ENCODE measurements around the gene DDX27.
"Not testable (repeated sequence)": the region's sequence is repeated elsewhere in the genome, so short reads cannot be mapped to it uniquely, and the experiment has no call there.

DDX27 gene, protein sequence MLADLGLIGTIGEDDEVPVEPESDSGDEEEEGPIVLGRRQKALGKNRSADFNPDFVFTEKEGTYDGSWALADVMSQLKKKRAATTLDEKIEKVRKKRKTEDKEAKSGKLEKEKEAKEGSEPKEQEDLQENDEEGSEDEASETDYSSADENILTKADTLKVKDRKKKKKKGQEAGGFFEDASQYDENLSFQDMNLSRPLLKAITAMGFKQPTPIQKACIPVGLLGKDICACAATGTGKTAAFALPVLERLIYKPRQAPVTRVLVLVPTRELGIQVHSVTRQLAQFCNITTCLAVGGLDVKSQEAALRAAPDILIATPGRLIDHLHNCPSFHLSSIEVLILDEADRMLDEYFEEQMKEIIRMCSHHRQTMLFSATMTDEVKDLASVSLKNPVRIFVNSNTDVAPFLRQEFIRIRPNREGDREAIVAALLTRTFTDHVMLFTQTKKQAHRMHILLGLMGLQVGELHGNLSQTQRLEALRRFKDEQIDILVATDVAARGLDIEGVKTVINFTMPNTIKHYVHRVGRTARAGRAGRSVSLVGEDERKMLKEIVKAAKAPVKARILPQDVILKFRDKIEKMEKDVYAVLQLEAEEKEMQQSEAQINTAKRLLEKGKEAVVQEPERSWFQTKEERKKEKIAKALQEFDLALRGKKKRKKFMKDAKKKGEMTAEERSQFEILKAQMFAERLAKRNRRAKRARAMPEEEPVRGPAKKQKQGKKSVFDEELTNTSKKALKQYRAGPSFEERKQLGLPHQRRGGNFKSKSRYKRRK

GRCh38 chr20:49219091-49219923, at the start of gene DDX27:
DDX27 (plus strand) TSS chr20:49219416; CDS start chr20:49219449, 33 bp downstream.
- H3K36me3 Mint-ChIP-seq (ENCODE audit: low read depth), result peaks cover 50% of the 10 kb centered on the region
- peak within 1 kb of the TSS; percentile 92 for H3K27ac Mint-ChIP-seq
- H3K27me3 Mint-ChIP-seq, result no peaks in the 10 kb centered on the region
- H3K4me1 Mint-ChIP-seq (ENCODE audit: low read depth), result peaks cover 18% of the 10 kb centered on the region
- intact Hi-C loops (cut with micrococcal nuclease), result loop anchor here (1.0 to 10.0 kb wide), 3 partner anchors 11 to 55 kb away; partner anchors contain the start of gene STAU1
- no peaks in the 10 kb centered on the region for H3K9me3 Mint-ChIP-seq
- peak within 1 kb of the TSS; percentile 91 for H3K4me3 Mint-ChIP-seq

- intact Hi-C loops (cut with micrococcal nuclease), result loop anchor here (10.0 kb wide), 2 partner anchors 45 to 65 kb away; partner anchors contain the start of gene DDX27
- H3K4me3 Mint-ChIP-seq, result no peak overlapping the region
- H3K36me3 Mint-ChIP-seq (ENCODE audit: low read depth), result peaks cover 71% of the 10 kb centered on the region
- H3K27ac Mint-ChIP-seq, result no peak overlapping the region
- peaks cover 5% of the 10 kb centered on the region for H3K4me1 Mint-ChIP-seq (ENCODE audit: low read depth)
- no peaks in the 10 kb centered on the region for H3K9me3 Mint-ChIP-seq
- H3K27me3 Mint-ChIP-seq, result no peaks in the 10 kb centered on the region
Observed at GRCh38 chr20:49169547-49169946, 49.7 kb upstream of the DDX27 start.

- Mint-ChIP-seq H3K4me1 (ENCODE audit: low read depth) (peaks cover 5% of the 10 kb centered on the region), H3K36me3 (ENCODE audit: low read depth) (peaks cover 67% of the 10 kb centered on the region), H3K9me3 (no peaks in the 10 kb centered on the region), H3K27ac (no peak overlapping the region), H3K4me3 (no peak overlapping the region), H3K27me3 (no peaks in the 10 kb centered on the region)
- intact Hi-C loops (cut with micrococcal nuclease), result no loop called here
Observed at GRCh38 chr20:49170714-49171113, 48.5 kb upstream of the DDX27 start.

GRCh38 chr20:49171909-49172308, 47.3 kb upstream of the DDX27 start:
- intact Hi-C loops (cut with micrococcal nuclease), result no loop called here
- H3K4me3 Mint-ChIP-seq, result no peak overlapping the region
- H3K36me3 Mint-ChIP-seq (ENCODE audit: low read depth), result peaks cover 61% of the 10 kb centered on the region

GRCh38 chr20:49172413-49172812, 46.8 kb upstream of the DDX27 start:
- Mint-ChIP-seq H3K27me3 (no peaks in the 10 kb centered on the region), H3K27ac (no peak overlapping the region), H3K9me3 (no peaks in the 10 kb centered on the region), H3K4me3 (no peak overlapping the region), H3K36me3 (ENCODE audit: low read depth) (peaks cover 63% of the 10 kb centered on the region), H3K4me1 (ENCODE audit: low read depth) (peaks cover 5% of the 10 kb centered on the region)
- intact Hi-C loops (cut with micrococcal nuclease), result no loop called here

More at GRCh38 chr20:49171909-49172308, 47.3 kb upstream of the DDX27 start:
- no peaks in the 10 kb centered on the region for H3K27me3 Mint-ChIP-seq
- no peaks in the 10 kb centered on the region for H3K9me3 Mint-ChIP-seq
- H3K27ac Mint-ChIP-seq, result no peak overlapping the region
- peaks cover 5% of the 10 kb centered on the region for H3K4me1 Mint-ChIP-seq (ENCODE audit: low read depth)

DNA sequence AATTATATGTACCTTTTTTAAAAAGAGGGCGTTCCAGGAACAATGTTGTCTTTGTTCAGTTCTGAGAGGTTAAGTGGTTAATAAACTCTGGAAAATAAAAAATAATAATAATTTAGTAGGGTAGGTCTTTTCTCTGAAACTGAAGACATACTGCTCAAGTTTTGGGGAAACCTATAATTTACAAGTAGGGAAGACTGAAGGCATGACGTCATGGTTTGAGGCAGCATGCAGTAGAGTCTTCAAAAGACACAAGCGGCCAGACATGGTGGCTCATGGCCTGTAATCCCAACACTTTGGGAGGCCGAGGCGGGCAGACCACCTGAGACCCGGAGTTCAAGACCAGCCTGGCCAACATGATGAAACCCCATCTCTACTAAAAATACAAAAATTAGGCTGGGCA, 45.0 kb upstream of the DDX27 start:
- H3K9me3 Mint-ChIP-seq, result no peaks in the 10 kb centered on the region
- H3K27me3 Mint-ChIP-seq, result no peaks in the 10 kb centered on the region
- H3K4me1 Mint-ChIP-seq (ENCODE audit: low read depth), result peaks cover 5% of the 10 kb centered on the region
- intact Hi-C loops (cut with micrococcal nuclease), result no loop called here
- no peak overlapping the region for H3K27ac Mint-ChIP-seq
- H3K4me3 Mint-ChIP-seq, result no peak overlapping the region
- H3K36me3 Mint-ChIP-seq (ENCODE audit: low read depth), result peaks cover 75% of the 10 kb centered on the region

DNA sequence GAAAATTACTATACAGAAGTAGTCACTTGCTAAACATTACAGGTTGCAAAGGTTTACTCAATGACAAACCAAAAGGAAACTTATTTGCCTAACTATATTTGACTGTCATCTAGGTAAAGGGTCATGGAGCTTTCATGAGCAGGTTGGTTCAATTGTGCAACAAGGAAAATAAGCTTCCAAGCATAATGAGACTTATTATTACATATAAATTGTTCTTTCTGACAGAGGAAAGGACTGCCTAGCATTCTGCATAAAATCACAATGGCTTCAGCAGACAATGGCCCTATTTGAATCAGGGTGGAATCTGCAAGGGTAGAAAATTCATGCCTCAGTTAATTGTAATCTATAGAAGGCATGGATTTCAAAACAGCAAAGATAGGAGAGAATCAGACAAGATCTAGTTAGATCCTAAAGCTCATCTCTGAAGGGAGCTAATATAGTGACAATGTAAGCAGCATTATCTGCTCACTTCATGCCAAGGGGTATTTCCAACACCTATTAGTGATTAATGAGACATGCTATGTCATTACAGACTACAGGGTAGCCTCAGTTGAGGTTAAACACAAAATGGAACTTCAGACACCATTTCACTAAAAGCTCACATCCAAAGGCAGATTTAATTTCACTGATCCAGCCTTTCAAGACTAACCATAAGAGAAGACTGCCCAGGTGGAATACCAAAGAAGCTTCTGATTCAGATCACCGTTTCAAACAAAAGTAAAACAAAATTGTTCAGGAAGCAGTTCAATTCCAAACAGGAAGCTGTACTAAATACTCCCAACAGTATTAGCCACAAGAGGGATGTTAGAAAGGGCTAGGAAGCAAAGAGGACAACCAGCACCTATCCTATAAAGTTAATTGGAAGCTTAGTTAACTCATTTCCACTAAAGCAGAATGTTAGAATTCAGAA, 39.6 kb upstream of the DDX27 start:
- no peaks in the 10 kb centered on the region for H3K9me3 Mint-ChIP-seq
- H3K36me3 Mint-ChIP-seq (ENCODE audit: low read depth), result peaks cover 36% of the 10 kb centered on the region
- no peak overlapping the region for H3K27ac Mint-ChIP-seq
- intact Hi-C loops (cut with micrococcal nuclease), result no loop called here
- no peak overlapping the region for H3K4me3 Mint-ChIP-seq
- no peaks in the 10 kb centered on the region for H3K27me3 Mint-ChIP-seq
- peaks cover 24% of the 10 kb centered on the region for H3K4me1 Mint-ChIP-seq (ENCODE audit: low read depth)

- Mint-ChIP-seq H3K27me3 (no peaks in the 10 kb centered on the region), H3K4me3 (no peak overlapping the region), H3K27ac (no peak overlapping the region), H3K36me3 (ENCODE audit: low read depth) (peaks cover 39% of the 10 kb centered on the region), H3K4me1 (ENCODE audit: low read depth) (peaks cover 41% of the 10 kb centered on the region), H3K9me3 (no peaks in the 10 kb centered on the region)
- intact Hi-C loops (cut with micrococcal nuclease), result no loop called here
Observed at GRCh38 chr20:49181265-49181877, 37.8 kb upstream of the DDX27 start.

- H3K4me3 Mint-ChIP-seq, result no peak overlapping the region
- H3K27me3 Mint-ChIP-seq, result no peaks in the 10 kb centered on the region
- no peaks in the 10 kb centered on the region for H3K9me3 Mint-ChIP-seq
- intact Hi-C loops (cut with micrococcal nuclease), result no loop called here
- H3K27ac Mint-ChIP-seq, result no peak overlapping the region
- H3K4me1 Mint-ChIP-seq (ENCODE audit: low read depth), result peaks cover 50% of the 10 kb centered on the region
- H3K36me3 Mint-ChIP-seq (ENCODE audit: low read depth), result peaks cover 35% of the 10 kb centered on the region
Observed at GRCh38 chr20:49183444-49183843, 35.8 kb upstream of the DDX27 start.

- H3K4me3 Mint-ChIP-seq; H3K27ac Mint-ChIP-seq; H3K9me3 Mint-ChIP-seq; intact Hi-C loops (cut with micrococcal nuclease); H3K27me3 Mint-ChIP-seq: not testable (repeated sequence)
- H3K36me3 Mint-ChIP-seq (ENCODE audit: low read depth), result peaks cover 29% of the 10 kb centered on the region
- peaks cover 53% of the 10 kb centered on the region for H3K4me1 Mint-ChIP-seq (ENCODE audit: low read depth)
Observed at GRCh38 chr20:49184084-49184501, 35.1 kb upstream of the DDX27 start.

GRCh38 chr20:49184691-49185070, 34.5 kb upstream of the DDX27 start:
- Mint-ChIP-seq H3K4me3 (no peak overlapping the region), H3K27me3 (peaks cover under 1% of the 10 kb centered on the region), H3K27ac (no peak overlapping the region), H3K36me3 (ENCODE audit: low read depth) (peaks cover 29% of the 10 kb centered on the region), H3K9me3 (no peaks in the 10 kb centered on the region), H3K4me1 (ENCODE audit: low read depth) (peaks cover 49% of the 10 kb centered on the region)
- intact Hi-C loops (cut with micrococcal nuclease), result no loop called here

DNA sequence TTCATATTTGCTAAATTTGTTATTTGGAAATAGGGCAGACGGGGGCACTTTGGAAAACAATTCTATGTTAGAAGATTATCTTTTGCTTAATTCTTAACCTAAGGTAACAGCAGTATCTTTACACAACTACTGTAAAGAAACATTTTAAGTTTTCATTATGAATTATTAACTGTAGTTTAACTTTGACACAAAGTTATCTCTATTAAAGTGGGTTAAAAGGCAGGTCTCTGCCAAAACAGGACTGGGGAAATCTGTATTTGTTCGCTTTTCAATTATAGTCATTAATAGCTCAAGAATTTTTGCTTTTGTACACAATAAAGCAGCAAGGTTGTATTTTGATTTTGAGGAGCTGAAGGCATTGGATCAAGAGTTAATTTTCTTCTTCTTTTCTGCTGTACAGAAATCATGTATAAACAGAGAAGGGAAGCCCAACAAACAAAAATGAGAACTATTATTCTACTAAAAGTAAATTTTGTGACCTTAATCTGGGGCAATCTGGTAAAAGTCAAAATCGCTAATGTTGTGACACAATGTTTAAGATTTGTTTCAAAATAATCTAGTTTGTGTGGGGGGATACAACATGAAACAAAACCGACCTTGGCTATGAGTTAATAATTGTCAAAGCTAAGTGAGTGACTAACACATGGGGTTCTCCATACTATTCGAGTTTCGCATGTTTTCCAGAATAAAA, 34.0 kb upstream of the DDX27 start:
- intact Hi-C loops (cut with micrococcal nuclease), result no loop called here
- no peaks in the 10 kb centered on the region for H3K9me3 Mint-ChIP-seq
- H3K4me3 Mint-ChIP-seq, result no peak overlapping the region
- peaks cover 29% of the 10 kb centered on the region for H3K36me3 Mint-ChIP-seq (ENCODE audit: low read depth)
- no peak overlapping the region for H3K27ac Mint-ChIP-seq
- peaks cover 1% of the 10 kb centered on the region for H3K27me3 Mint-ChIP-seq
- H3K4me1 Mint-ChIP-seq (ENCODE audit: low read depth), result peaks cover 43% of the 10 kb centered on the region
